Activated naive CD8-positive, alpha-beta T cell treated with anti-CD3 and anti-CD28 coated beads, Interleukin-2, amount 10 ng/mL, durations not matched to agents 7 days and 5 days (primary cell): ENCODE results near the gene SFTPB. TPM values are rescaled to one million over a fixed set of nuclear protein-coding genes. Genes with fewer than 3 reads are reported as not detected.

ENCODE experiments used
- ATAC-seq: fragments of 150-1000 bp; cut with Tn5 transposase; one replicate; pipeline ENCODE4 v1.10.0; 2021; ENCODE audit warnings: low read depth, moderate library complexity
- POLR2A ChIA-PET: fragments of 350-600 bp; sonication (Branson Sonifier 250); formaldehyde crosslinking; loops from one replicate; lab custom pipeline; 2021; ENCODE audit warnings: antibody characterized with exemption; lab: Charles Lee
- DNase-seq: peaks from one replicate; pipeline ENCODE4 v3.0.0; 2021
- H3K27ac Mint-ChIP-seq: one replicate; pipeline ENCODE4 v1.8.0; 2022; ENCODE audit warnings: mild to moderate bottlenecking, mixed read lengths
- H3K27me3 Mint-ChIP-seq: one replicate; pipeline ENCODE4 v1.8.0; 2022; ENCODE audit warnings: mild to moderate bottlenecking, moderate library complexity, mixed read lengths
- H3K36me3 Mint-ChIP-seq: one replicate; pipeline ENCODE4 v1.8.0; 2021; ENCODE audit warnings: mild to moderate bottlenecking, mixed read lengths
- H3K4me1 Mint-ChIP-seq: one replicate; pipeline ENCODE4 v1.8.0; 2021; ENCODE audit warnings: mixed read lengths
- H3K4me3 Mint-ChIP-seq: one replicate; pipeline ENCODE4 v1.8.0; 2022; ENCODE audit warnings: mild to moderate bottlenecking, moderate library complexity, mixed read lengths
- H3K9me3 Mint-ChIP-seq: one replicate; pipeline ENCODE4 v1.8.0; 2021; ENCODE audit warnings: mixed read lengths
- total RNA-seq, 2 experiments: library from RNA; stranded (reverse); gene quantifications; one replicate each; pipeline ENCODE4 v1.2.3, GENCODE V29; 2021

SFTPB gene
- total RNA-seq, 2 experiments from 2014 or later = not detected

DNA sequence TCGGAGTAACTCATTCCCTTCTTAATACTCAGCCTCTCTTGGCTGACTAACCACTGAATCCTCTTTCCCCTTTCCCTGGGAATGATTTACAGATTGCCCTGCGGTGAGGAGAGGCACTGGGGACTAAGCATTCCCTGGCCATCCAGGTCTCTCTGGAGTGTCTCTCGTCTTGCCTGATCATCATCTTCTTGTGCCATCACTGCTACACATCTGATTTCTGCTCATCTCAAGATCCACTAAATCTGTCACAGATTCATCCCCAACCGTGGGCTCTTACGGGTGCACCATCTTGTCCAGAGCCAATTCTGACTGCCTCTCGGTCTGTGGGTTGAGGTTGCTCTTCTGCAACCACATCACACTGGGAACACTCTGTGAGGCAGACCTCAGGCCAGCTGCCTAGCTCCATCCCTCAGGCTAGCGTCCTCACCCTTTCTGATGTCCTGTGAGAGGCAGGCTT lies 12.0 kb downstream of the SFTPB start:
- H3K4me3 Mint-ChIP-seq = no peak overlapping the region
- no peak overlapping the region for H3K27ac Mint-ChIP-seq
- no peaks in the 10 kb centered on the region for H3K27me3 Mint-ChIP-seq
- H3K4me1 Mint-ChIP-seq = peaks cover 16% of the 10 kb centered on the region
- H3K36me3 Mint-ChIP-seq = peaks cover 11% of the 10 kb centered on the region
- POLR2A ChIA-PET = no interaction called here
- no peak for DNase-seq
- no peaks in the 10 kb centered on the region for H3K9me3 Mint-ChIP-seq
- ATAC-seq = no peak

DNA sequence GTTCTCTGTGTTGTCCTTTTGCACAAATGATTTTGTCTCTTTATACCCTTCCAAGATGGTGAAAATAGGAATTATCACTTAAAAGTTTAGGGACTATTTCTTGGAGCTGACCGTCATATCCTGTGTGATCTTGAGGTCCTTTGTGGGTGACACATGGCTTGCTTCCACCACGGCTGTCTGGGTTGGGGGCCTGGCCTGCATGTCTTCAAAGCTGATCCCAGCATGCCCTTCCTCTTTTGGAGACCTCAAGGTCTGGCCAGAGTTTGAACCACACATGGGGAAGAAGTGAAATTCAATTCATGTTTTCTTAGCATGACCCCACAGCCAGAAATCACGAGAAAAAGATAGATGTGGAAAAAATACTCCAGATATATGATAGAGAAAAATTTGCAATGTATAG lies 14.0 kb downstream of the SFTPB start:
- Mint-ChIP-seq H3K27me3 (no peaks in the 10 kb centered on the region), H3K9me3 (no peaks in the 10 kb centered on the region), H3K4me1 (peaks cover 10% of the 10 kb centered on the region), H3K36me3 (peaks cover 18% of the 10 kb centered on the region), H3K4me3 (no peak overlapping the region), H3K27ac (peak overlapping the region; percentile 61)
- DNase-seq = no peak
- no peak for ATAC-seq
- POLR2A ChIA-PET = no interaction called here

DNA sequence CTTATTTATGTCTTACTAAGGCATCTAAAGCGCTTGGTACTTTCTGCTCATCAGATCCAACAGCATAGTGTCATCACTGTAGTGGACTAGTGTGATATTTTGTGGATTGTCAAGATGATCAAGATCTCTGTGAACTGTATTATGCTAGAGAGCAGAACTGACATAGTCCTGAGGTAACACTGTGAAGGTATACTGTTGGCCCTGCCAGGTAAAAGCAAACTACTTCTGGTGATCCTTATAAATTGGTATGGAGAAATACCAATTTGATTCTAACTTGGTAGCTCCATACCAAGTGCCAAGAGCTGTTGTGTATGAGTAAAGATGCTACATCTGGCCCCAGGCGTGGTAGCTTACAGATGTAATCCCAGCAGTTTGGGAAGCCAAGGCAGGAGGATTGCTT lies 15.9 kb downstream of the SFTPB start:
- Mint-ChIP-seq H3K27ac (no peak overlapping the region), H3K4me3 (no peak overlapping the region), H3K4me1 (peaks cover 10% of the 10 kb centered on the region), H3K36me3 (peaks cover 27% of the 10 kb centered on the region), H3K9me3 (no peaks in the 10 kb centered on the region), H3K27me3 (no peaks in the 10 kb centered on the region)
- no peak for ATAC-seq
- POLR2A ChIA-PET = interaction anchor here (0.5 to 1.0 kb wide), 2 partner anchors 90 to 199 kb away, joined by 3 read pairs; no protein-coding TSS in a partner anchor
- DNase-seq = no peak

DNA sequence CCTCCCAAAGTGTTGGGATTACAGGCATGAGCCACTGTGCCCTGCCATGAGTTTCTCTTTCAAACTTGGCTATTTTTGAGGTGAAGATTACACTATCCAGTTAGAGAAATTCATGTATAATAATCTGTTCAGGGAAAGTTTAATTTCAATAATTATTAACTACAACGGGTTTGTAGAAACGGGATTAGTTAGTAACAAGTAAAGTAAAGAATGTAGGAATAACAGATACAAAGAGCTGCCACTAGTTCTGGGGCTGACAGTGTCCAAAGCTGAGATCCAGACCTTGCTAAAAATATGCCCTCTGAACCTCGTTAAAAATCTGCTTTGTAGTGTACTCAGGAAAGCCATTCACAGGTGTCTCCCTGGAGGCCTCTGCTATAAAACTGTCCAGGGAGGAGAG lies 16.9 kb downstream of the SFTPB start:
- H3K27me3 Mint-ChIP-seq = no peaks in the 10 kb centered on the region
- H3K27ac Mint-ChIP-seq = no peak overlapping the region
- no peak overlapping the region for H3K4me3 Mint-ChIP-seq
- H3K4me1 Mint-ChIP-seq = peaks cover 6% of the 10 kb centered on the region
- DNase-seq (no peak), ATAC-seq (no peak)
- H3K9me3 Mint-ChIP-seq = no peaks in the 10 kb centered on the region
- POLR2A ChIA-PET = interaction anchor here (1.0 kb wide), 1 partner anchor 8 kb away, joined by 3 read pairs; no protein-coding TSS in a partner anchor
- H3K36me3 Mint-ChIP-seq = peaks cover 32% of the 10 kb centered on the region

DNA sequence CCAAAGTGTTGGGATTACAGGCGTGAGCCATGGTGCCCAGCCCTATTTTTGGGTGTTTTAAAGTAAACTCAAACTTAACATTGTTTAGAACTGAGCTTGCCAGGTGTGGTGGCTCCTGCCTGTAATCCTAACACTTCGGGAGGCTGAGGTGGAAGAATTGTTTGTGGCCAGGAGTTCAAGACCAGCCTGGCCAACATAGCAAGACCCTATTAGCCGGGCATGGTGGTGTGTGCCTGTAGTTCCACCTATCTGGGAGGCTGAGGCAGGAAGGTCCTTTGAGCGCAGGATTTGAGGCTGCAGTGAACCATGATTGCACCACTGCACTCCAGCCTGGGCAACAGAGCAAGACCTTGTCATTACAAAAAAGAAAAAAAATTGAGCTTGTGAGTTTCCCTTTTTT lies 17.5 kb downstream of the SFTPB start:
- Mint-ChIP-seq H3K9me3 (no peaks in the 10 kb centered on the region), H3K4me1 (peaks cover 4% of the 10 kb centered on the region), H3K27ac (no peak overlapping the region), H3K27me3 (no peaks in the 10 kb centered on the region), H3K36me3 (peaks cover 34% of the 10 kb centered on the region), H3K4me3 (no peak overlapping the region)
- POLR2A ChIA-PET = interaction anchor here (1.0 kb wide), 1 partner anchor 9 kb away, joined by 3 read pairs; no protein-coding TSS in a partner anchor
- DNase-seq (no peak), ATAC-seq (no peak)

DNA sequence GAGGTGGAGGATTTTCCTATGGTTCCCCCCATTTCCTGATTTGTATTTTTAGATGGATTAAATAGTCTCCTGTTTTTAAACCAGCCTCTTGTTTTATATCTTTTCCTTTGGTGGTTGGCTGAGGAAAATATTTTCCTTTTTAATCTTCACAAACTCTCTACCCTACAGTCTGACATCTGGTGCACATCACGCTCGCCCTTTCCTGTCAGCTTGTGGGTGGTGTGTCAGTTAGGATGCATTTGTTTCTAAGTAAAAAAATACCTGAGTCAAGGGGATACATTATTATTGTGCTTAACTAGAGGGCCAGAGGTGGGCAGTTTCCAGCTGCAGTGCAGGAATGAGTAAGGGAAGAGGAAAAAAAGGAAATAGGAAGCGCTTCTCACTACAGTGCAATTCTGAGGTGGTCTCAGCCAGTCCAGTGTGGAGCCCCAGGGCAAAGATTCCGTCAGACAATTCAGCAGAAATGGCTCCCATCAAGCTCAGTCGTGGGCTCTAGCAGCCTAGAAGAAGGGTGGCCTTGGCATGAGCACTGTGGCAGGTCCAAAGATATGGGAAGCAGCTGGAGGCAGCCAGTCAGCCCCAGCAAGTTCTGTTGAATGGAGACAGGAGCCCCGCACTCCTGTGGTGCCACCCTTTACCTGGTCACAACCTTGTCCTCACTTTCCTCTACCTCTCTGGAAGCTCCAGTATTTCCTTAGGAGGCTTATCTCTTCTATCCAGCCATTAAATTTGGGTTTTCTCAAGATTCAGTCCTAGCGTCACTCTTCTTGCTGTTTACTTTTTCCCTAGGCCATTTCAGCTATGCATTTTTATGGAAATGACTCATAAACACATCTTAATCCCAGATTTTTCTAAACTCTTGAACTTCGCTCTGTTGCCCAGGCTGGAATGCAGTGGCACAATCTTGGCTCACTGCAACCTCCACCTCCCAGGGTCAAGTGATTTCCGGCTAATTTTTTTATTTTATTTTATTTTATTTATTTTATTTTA lies 18.5 kb downstream of the SFTPB start:
- Mint-ChIP-seq H3K27me3 (no peaks in the 10 kb centered on the region), H3K36me3 (peaks cover 34% of the 10 kb centered on the region), H3K9me3 (no peaks in the 10 kb centered on the region), H3K27ac (peak overlapping the region; percentile 6), H3K4me3 (no peak overlapping the region), H3K4me1 (peaks cover 4% of the 10 kb centered on the region)
- ATAC-seq = no peak
- POLR2A ChIA-PET = no interaction called here
- no peak for DNase-seq

DNA sequence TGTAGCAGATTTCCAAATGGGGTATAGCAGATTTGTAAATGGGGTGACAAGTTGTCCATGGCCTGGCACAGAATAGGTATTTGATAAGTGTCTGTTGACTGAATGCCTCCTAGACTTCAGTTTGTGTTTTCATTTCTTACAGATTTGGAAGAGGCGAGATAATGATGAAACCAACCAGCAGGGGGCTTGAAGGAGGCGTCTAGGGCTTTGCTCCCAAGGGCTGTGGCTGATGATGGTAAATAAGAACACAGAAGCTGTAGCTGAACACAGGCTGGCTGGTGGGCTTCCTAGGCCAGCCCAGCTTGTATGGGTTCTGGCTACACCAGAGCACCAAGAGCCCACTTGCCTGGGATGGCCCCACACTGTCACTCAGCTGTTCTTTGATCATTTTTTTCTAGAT lies 19.4 kb downstream of the SFTPB start:
- Mint-ChIP-seq H3K27ac (no peak overlapping the region), H3K27me3 (no peaks in the 10 kb centered on the region), H3K4me3 (no peak overlapping the region), H3K4me1 (peaks cover 2% of the 10 kb centered on the region), H3K36me3 (peaks cover 32% of the 10 kb centered on the region), H3K9me3 (no peaks in the 10 kb centered on the region)
- POLR2A ChIA-PET = no interaction called here
- no peak for ATAC-seq
- no peak for DNase-seq

DNA sequence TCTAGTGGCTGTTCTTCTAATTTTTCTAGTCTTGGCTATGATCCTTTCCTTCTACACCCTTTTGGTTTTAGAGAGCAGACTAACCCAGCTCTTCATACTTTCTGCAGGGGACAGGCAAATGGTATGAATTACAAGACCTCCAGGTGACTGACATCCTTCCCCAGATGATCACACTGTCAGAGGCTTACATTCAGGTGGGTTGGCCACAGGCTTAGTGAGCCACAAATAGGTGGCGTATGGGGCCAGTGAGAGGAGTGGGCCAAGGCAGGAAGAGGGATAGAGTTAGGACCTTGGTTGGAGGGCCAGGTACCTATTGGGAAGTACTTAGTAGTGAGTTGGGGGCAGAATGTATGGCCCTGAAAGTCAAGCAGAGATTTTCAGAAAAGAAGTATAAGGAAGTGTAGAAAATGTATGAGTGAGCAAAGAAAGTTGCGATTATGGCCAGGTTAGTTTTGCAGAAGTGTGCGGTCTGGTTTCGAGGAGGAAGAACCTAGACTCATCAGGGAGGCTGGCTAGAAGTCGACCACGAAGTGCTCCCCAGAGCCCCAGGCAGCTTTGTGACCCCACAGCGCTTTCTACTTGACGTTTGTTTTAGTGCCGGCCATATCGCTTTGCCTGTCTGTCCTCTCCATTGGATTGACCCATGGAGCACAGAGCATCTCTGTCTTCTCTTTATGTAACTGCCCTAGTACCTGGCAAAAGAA lies 20.0 kb downstream of the SFTPB start:
- DNase-seq (no peak), ATAC-seq (no peak)
- H3K9me3 Mint-ChIP-seq = no peaks in the 10 kb centered on the region
- no peaks in the 10 kb centered on the region for H3K27me3 Mint-ChIP-seq
- H3K4me1 Mint-ChIP-seq = peaks cover 3% of the 10 kb centered on the region
- POLR2A ChIA-PET = interaction anchor here (1.0 kb wide), 1 partner anchor 388 kb away, joined by 3 read pairs; no protein-coding TSS in a partner anchor
- H3K4me3 Mint-ChIP-seq = no peak overlapping the region
- peaks cover 33% of the 10 kb centered on the region for H3K36me3 Mint-ChIP-seq
- peak overlapping the region; percentile 10 for H3K27ac Mint-ChIP-seq

DNA sequence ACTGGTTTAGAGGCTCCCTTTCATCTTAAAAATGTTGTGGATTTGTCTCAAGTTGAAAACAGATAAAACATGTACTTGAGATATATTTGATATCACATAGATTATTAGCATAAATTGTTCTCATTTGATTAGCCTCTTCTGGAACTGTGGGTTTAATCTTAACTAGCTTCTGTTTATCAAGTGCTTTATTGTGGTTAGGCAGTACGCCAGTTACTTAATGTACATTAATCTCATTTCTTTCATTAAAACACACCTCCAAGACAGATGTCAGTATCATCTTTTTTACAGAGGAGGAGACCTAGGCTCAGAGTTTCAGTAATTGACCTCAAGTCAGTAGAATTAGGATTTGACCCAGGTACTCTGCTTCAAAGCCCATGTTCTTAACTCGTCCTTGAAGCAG lies 21.8 kb downstream of the SFTPB start:
- DNase-seq (no peak), ATAC-seq (no peak)
- peaks cover 17% of the 10 kb centered on the region for H3K4me1 Mint-ChIP-seq
- H3K9me3 Mint-ChIP-seq = no peaks in the 10 kb centered on the region
- POLR2A ChIA-PET = no interaction called here
- no peak overlapping the region for H3K27ac Mint-ChIP-seq
- no peak overlapping the region for H3K4me3 Mint-ChIP-seq
- peaks cover 40% of the 10 kb centered on the region for H3K36me3 Mint-ChIP-seq
- H3K27me3 Mint-ChIP-seq = no peaks in the 10 kb centered on the region

DNA sequence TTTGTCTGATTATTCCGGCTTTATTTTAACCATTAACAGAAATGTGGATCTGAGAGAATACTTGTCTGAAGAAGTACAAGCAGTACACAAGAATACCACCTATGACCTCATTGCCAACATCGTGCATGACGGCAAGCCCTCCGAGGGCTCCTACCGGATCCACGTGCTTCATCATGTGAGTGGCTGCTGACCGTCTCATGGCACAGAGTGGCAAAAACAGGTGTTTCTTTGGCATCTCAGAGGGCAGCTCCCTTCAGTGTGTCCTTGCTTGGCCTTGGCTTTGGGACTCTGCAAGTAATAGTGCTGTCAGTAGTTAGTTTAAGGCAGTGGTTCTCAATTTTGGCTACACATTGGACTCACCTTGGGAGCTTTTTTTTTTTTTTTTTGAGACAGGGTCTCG lies 23.1 kb downstream of the SFTPB start:
- no peak for DNase-seq
- Mint-ChIP-seq H3K4me3 (no peak overlapping the region), H3K36me3 (peaks cover 46% of the 10 kb centered on the region), H3K9me3 (no peaks in the 10 kb centered on the region), H3K27ac (no peak overlapping the region), H3K27me3 (no peaks in the 10 kb centered on the region), H3K4me1 (peaks cover 20% of the 10 kb centered on the region)
- POLR2A ChIA-PET = no interaction called here
- ATAC-seq = no peak

DNA sequence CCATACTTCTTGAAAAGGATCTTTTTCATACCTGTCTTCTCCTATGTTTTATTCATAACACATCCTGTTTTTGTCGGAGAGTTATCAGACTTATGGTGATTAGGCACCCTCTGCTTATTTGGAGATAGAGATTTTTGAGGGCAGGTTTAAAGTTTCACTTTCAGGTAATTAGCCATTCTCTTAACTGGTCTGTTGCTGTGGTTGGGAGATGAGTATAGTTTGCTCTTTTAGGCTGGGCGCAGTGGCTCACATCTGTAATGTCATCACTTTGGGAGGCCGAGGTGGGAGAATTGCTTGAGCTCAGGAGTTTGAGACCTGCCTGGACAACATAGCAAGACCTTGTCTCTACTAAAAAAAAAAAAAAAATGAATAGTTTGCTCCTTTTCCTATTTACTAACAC lies 25.3 kb downstream of the SFTPB start:
- peak overlapping the region; percentile 46 for H3K27ac Mint-ChIP-seq
- H3K27me3 Mint-ChIP-seq = no peaks in the 10 kb centered on the region
- ATAC-seq (no peak), DNase-seq (no peak)
- peaks cover 40% of the 10 kb centered on the region for H3K36me3 Mint-ChIP-seq
- peaks cover 18% of the 10 kb centered on the region for H3K4me1 Mint-ChIP-seq
- POLR2A ChIA-PET = no interaction called here
- H3K9me3 Mint-ChIP-seq = no peaks in the 10 kb centered on the region
- no peak overlapping the region for H3K4me3 Mint-ChIP-seq

DNA sequence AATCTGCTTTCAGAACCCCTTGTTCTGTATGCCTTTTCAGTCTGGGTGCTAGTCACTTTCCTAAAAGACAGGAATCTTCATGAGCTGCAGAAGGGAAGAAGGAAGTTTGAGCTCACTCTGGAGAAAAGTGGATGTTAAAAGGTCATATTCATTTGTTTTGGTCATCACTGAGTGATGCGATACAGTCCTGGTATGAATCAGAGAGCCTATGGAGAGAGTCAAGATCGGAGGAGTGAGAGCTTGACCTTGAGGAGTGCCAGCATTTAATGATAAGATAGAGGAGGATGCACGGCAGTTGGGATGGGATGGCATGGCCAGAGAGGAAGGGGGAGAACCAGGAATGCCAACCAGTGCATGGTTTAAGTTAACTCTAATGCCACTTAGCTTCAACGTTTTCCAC lies 32.4 kb downstream of the SFTPB start:
- POLR2A ChIA-PET = interaction anchor here (0.7 kb wide), 1 partner anchor 220 kb away, joined by 3 read pairs; no protein-coding TSS in a partner anchor
- DNase-seq = no peak
- Mint-ChIP-seq H3K4me3 (no peak overlapping the region), H3K4me1 (peaks cover 12% of the 10 kb centered on the region), H3K36me3 (peaks cover 39% of the 10 kb centered on the region), H3K27ac (no peak overlapping the region), H3K9me3 (no peaks in the 10 kb centered on the region), H3K27me3 (no peaks in the 10 kb centered on the region)
- ATAC-seq = no peak

DNA sequence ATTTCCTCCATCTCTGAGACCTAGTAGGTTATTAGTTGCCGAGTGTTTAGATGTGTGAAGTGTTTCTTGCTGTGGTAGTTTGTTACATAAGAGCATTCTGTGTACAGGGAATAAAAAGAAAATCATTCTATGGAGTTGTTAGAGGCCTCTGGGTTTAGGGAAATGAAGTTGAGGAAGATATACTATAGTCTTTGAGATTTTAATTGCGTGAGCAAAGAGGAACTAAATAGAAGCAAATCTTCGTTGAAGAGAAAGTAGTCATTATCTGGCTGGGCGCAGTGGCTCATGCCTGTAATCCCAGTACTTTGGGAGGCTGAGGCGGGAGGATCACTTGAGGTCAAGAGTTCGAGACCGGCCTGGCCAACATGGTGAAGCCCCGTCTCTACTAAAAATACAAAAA lies 33.0 kb downstream of the SFTPB start:
- no peaks in the 10 kb centered on the region for H3K9me3 Mint-ChIP-seq
- no peak overlapping the region for H3K4me3 Mint-ChIP-seq
- H3K4me1 Mint-ChIP-seq = peaks cover 12% of the 10 kb centered on the region
- peak overlapping the region; percentile 24 for H3K27ac Mint-ChIP-seq
- DNase-seq (no peak), ATAC-seq (no peak)
- peaks cover 38% of the 10 kb centered on the region for H3K36me3 Mint-ChIP-seq
- POLR2A ChIA-PET = no interaction called here
- no peaks in the 10 kb centered on the region for H3K27me3 Mint-ChIP-seq
